ENCODE results near the gene NSUN3. TPM values are rescaled to one million over a fixed set of nuclear protein-coding genes. Genes with fewer than 3 reads are reported as not detected.

Gene NSUN3
- total and polyA plus RNA-seq, 10 of the 15 experiments (the other 5 are each of a cell fraction or from before 2014, with no cell fraction given): 9.1 to 20.3 (median 11.7) TPM

DNA sequence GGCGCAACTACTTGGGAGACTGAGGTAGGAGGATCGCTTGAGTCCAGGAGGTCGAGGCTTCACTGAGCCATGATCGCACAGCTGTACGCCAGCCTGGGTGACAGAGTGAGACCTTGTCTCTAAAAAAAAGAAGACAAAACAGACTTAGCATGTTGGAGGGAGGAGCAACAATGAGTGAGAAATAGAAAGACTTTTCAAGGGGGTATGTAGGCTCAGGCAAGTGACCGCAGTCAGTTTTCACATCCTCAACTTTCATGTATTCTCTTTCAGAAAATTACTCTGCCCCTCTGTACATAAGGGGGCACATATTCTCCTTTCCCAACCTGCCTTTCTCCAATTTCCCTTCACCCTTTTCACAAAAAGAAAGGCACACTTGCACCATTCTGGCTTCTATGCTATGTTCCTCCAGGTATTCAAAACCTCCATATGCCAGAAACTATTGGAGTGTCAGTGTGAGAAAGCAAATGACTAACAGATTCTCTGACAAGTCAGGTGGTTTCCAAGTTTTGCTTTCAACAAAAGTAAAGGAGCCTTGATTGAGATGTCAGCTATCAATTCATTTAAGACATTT, 7.6 kb downstream of the NSUN3 start (continued):
- TF ChIP-seq RB1 (IDR thresholded peaks at IDR 0.05; ENCODE audit: borderline replicate concordance) (no peak), IRF3 (IDR thresholded peaks at IDR 0.05) (no peak), SMC3 (IDR thresholded peaks at IDR 0.05; ENCODE audit: borderline replicate concordance, low read length) (no peak), SMAD1 (IDR thresholded peaks at IDR 0.05; ENCODE audit: low read depth, partially characterized antibody) (no peak), STAT1 (conservative IDR thresholded peaks at IDR 0.05) (no peak), SREBF1 (IDR thresholded peaks at IDR 0.05; ENCODE audit: low read length) (no peak), PBX3 (IDR thresholded peaks at IDR 0.05; ENCODE audit: insufficient replicate concordance, low read depth, low read length) (no peak), MAX (IDR thresholded peaks at IDR 0.05; ENCODE audit: low read depth, low read length) (no peak), IRF4 (IDR thresholded peaks at IDR 0.05; ENCODE audit: low read depth, low read length) (peak; percentile 66; the same call in 1 of the 2 replicates), JUND (IDR thresholded peaks at IDR 0.05; ENCODE audit: low read depth, low read length) (0 out of 2 replicates have a peak, but pooled peaks have one; percentile 42), NR2C2 (IDR thresholded peaks at IDR 0.05; ENCODE audit: borderline replicate concordance, control insufficient read depth, insufficient read length, low read depth) (no peak), CEBPZ (IDR thresholded peaks at IDR 0.05; ENCODE audit: low read depth, low read length) (no peak), POLR2AphosphoS2 (IDR thresholded peaks at IDR 0.05; ENCODE audit: low read depth, low read length) (no peak)
- TF ChIP-seq, protein P1, sequence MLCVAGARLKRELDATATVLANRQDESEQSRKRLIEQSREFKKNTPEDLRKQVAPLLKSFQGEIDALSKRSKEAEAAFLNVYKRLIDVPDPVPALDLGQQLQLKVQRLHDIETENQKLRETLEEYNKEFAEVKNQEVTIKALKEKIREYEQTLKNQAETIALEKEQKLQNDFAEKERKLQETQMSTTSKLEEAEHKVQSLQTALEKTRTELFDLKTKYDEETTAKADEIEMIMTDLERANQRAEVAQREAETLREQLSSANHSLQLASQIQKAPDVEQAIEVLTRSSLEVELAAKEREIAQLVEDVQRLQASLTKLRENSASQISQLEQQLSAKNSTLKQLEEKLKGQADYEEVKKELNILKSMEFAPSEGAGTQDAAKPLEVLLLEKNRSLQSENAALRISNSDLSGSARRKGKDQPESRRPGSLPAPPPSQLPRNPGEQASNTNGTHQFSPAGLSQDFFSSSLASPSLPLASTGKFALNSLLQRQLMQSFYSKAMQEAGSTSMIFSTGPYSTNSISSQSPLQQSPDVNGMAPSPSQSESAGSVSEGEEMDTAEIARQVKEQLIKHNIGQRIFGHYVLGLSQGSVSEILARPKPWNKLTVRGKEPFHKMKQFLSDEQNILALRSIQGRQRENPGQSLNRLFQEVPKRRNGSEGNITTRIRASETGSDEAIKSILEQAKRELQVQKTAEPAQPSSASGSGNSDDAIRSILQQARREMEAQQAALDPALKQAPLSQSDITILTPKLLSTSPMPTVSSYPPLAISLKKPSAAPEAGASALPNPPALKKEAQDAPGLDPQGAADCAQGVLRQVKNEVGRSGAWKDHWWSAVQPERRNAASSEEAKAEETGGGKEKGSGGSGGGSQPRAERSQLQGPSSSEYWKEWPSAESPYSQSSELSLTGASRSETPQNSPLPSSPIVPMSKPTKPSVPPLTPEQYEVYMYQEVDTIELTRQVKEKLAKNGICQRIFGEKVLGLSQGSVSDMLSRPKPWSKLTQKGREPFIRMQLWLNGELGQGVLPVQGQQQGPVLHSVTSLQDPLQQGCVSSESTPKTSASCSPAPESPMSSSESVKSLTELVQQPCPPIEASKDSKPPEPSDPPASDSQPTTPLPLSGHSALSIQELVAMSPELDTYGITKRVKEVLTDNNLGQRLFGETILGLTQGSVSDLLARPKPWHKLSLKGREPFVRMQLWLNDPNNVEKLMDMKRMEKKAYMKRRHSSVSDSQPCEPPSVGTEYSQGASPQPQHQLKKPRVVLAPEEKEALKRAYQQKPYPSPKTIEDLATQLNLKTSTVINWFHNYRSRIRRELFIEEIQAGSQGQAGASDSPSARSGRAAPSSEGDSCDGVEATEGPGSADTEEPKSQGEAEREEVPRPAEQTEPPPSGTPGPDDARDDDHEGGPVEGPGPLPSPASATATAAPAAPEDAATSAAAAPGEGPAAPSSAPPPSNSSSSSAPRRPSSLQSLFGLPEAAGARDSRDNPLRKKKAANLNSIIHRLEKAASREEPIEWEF (IDR thresholded peaks at IDR 0.05; ENCODE audit: insufficient replicate concordance, low read depth, low read length): no peak
- TF ChIP-seq, protein P2, sequence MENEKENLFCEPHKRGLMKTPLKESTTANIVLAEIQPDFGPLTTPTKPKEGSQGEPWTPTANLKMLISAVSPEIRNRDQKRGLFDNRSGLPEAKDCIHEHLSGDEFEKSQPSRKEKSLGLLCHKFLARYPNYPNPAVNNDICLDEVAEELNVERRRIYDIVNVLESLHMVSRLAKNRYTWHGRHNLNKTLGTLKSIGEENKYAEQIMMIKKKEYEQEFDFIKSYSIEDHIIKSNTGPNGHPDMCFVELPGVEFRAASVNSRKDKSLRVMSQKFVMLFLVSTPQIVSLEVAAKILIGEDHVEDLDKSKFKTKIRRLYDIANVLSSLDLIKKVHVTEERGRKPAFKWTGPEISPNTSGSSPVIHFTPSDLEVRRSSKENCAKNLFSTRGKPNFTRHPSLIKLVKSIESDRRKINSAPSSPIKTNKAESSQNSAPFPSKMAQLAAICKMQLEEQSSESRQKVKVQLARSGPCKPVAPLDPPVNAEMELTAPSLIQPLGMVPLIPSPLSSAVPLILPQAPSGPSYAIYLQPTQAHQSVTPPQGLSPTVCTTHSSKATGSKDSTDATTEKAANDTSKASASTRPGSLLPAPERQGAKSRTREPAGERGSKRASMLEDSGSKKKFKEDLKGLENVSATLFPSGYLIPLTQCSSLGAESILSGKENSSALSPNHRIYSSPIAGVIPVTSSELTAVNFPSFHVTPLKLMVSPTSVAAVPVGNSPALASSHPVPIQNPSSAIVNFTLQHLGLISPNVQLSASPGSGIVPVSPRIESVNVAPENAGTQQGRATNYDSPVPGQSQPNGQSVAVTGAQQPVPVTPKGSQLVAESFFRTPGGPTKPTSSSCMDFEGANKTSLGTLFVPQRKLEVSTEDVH (IDR thresholded peaks at IDR 0.05; ENCODE audit: low read depth, partially characterized antibody): no peak
